ENCODE data around the gene VPS16. TPM values are rescaled to one million over a fixed set of nuclear protein-coding genes. Genes with fewer than 3 reads are reported as not detected.

Gene VPS16
- total RNA-seq, 1 donor from 2014 or later: 32.7 TPM

- Mint-ChIP-seq H3K4me1 (ENCODE audit: low read depth) (peaks cover 13% of the 10 kb centered on the region), H3K9me3 (ENCODE audit: low read depth) (peaks cover 8% of the 10 kb centered on the region), H3K4me3 (ENCODE audit: unreplicated experiment) (no peak overlapping the region), H3K36me3 (ENCODE audit: low read depth) (peaks cover 1% of the 10 kb centered on the region), H3K27ac (ENCODE audit: unreplicated experiment) (peak overlapping the region; percentile 36), H3K27me3 (ENCODE audit: low read depth) (no peaks in the 10 kb centered on the region)
- DNase-seq (ENCODE audit: low spot score): no peak
- no peak for TF ChIP-seq CTCF (IDR thresholded peaks at IDR 0.05)
Observed at GRCh38 chr20:2900845-2901592, 60.5 kb downstream of the VPS16 start.

GRCh38 chr20:2902291-2902690 is 61.7 kb downstream of the VPS16 start:
- H3K27me3 Mint-ChIP-seq (ENCODE audit: low read depth): no peaks in the 10 kb centered on the region
- H3K27ac Mint-ChIP-seq (ENCODE audit: unreplicated experiment): no peak overlapping the region
- H3K9me3 Mint-ChIP-seq (ENCODE audit: low read depth): no peaks in the 10 kb centered on the region
- DNase-seq (ENCODE audit: low spot score): no peak
- TF ChIP-seq CTCF (IDR thresholded peaks at IDR 0.05): no peak
- no peaks in the 10 kb centered on the region for H3K36me3 Mint-ChIP-seq (ENCODE audit: low read depth)
- H3K4me1 Mint-ChIP-seq (ENCODE audit: low read depth): peaks cover 13% of the 10 kb centered on the region
- H3K4me3 Mint-ChIP-seq (ENCODE audit: unreplicated experiment): no peak overlapping the region

- H3K4me3 Mint-ChIP-seq (ENCODE audit: unreplicated experiment): no peak overlapping the region
- peaks cover 16% of the 10 kb centered on the region for H3K4me1 Mint-ChIP-seq (ENCODE audit: low read depth)
- TF ChIP-seq CTCF (IDR thresholded peaks at IDR 0.05): no peak
- no peak overlapping the region for H3K27ac Mint-ChIP-seq (ENCODE audit: unreplicated experiment)
- no peaks in the 10 kb centered on the region for H3K9me3 Mint-ChIP-seq (ENCODE audit: low read depth)
- H3K27me3 Mint-ChIP-seq (ENCODE audit: low read depth): no peaks in the 10 kb centered on the region
- no peaks in the 10 kb centered on the region for H3K36me3 Mint-ChIP-seq (ENCODE audit: low read depth)
- no peak for DNase-seq (ENCODE audit: low spot score)
Observed at GRCh38 chr20:2902818-2903217, 62.3 kb downstream of the VPS16 start.

- Mint-ChIP-seq H3K9me3 (ENCODE audit: low read depth) (no peaks in the 10 kb centered on the region), H3K27ac (ENCODE audit: unreplicated experiment) (no peak overlapping the region), H3K4me3 (ENCODE audit: unreplicated experiment) (no peak overlapping the region), H3K36me3 (ENCODE audit: low read depth) (no peaks in the 10 kb centered on the region), H3K4me1 (ENCODE audit: low read depth) (peaks cover 19% of the 10 kb centered on the region), H3K27me3 (ENCODE audit: low read depth) (no peaks in the 10 kb centered on the region)
- TF ChIP-seq CTCF (IDR thresholded peaks at IDR 0.05): no peak
- no peak for DNase-seq (ENCODE audit: low spot score)
Observed at GRCh38 chr20:2903686-2904085, 63.1 kb downstream of the VPS16 start.

- TF ChIP-seq CTCF (IDR thresholded peaks at IDR 0.05): no peak
- Mint-ChIP-seq H3K9me3 (ENCODE audit: low read depth) (no peaks in the 10 kb centered on the region), H3K4me1 (ENCODE audit: low read depth) (peaks cover 9% of the 10 kb centered on the region), H3K4me3 (ENCODE audit: unreplicated experiment) (no peak overlapping the region), H3K27me3 (ENCODE audit: low read depth) (no peaks in the 10 kb centered on the region), H3K36me3 (ENCODE audit: low read depth) (no peaks in the 10 kb centered on the region), H3K27ac (ENCODE audit: unreplicated experiment) (no peak overlapping the region)
- DNase-seq (ENCODE audit: low spot score): no peak
Observed at GRCh38 chr20:2907519-2907918, 67.0 kb downstream of the VPS16 start.
